PC-9 (cell line): Measurements from ENCODE around the gene ELK3. TPM values are rescaled to one million over a fixed set of nuclear protein-coding genes. Genes with fewer than 3 reads are reported as not detected.
A peak's percentile ranks its signal among the peaks of the same experiment; 100 is the strongest.

ENCODE experiments used
- BruUV-seq: library from RNA; stranded (reverse); fragments of 400-500 nt; replicated peaks from 2 replicates; lab custom pipeline; 2021; lab: Mats Ljungman, UMichigan
- CTCF ChIA-PET: fragments of 300-600 bp; sonication (Branson Sonifier 250); formaldehyde crosslinking; loops from one replicate; lab custom pipeline; 2022; ENCODE audit warnings: antibody characterized with exemption; lab: Charles Lee
- POLR2A ChIA-PET: fragments of 300-600 bp; sonication (Branson Sonifier 250); formaldehyde crosslinking; loops from one replicate; lab custom pipeline; 2022; ENCODE audit warnings: antibody characterized with exemption; ENCODE audit not compliant: unreplicated experiment; lab: Charles Lee
- DNase-seq, 2 experiments: peaks; one replicate each; pipeline versions ENCODE4 v3.0.0 to v3.0.0-alpha.2; 2015 to 2022; ENCODE audit warnings: mixed read lengths in 1 of 2
- H2AFZ ChIP-seq: fragments of 200-600 bp; sonication (generic); 2 replicates; pipeline ENCODE4 v1.8.1; 2017; ENCODE audit warnings: antibody characterized with exemption
- H3F3A ChIP-seq: fragments of 200-600 bp; sonication (generic); 2 replicates; pipeline ENCODE4 v1.8.1; 2017; ENCODE audit warnings: antibody characterized with exemption, mild to moderate bottlenecking, low read depth; ENCODE audit not compliant: insufficient read depth
- H3K27ac ChIP-seq: fragments of 200-600 bp; sonication (generic); 2 replicates; pipeline ENCODE4 v1.6.1; 2016; ENCODE audit warnings: mixed run types
- H3K27me3 ChIP-seq: fragments of 200-600 bp; sonication (generic); 2 replicates; pipeline ENCODE4 v1.6.1; 2016; ENCODE audit warnings: low read depth, mixed run types; ENCODE audit not compliant: insufficient read depth
- H3K36me3 ChIP-seq: fragments of 200-600 bp; sonication (generic); 2 replicates; pipeline ENCODE4 v1.6.1; 2016; ENCODE audit warnings: low read depth, mixed run types
- H3K4me1 ChIP-seq: fragments of 200-600 bp; sonication (generic); replicated peaks from 2 replicates; pipeline ENCODE4 v1.6.1; 2016; ENCODE audit warnings: mixed run types; ENCODE audit not compliant: insufficient read depth
- H3K4me2 ChIP-seq: fragments of 200-600 bp; sonication (generic); 2 replicates; pipeline ENCODE4 v1.6.1; 2017; ENCODE audit warnings: mixed run types
- H3K4me3 ChIP-seq: fragments of 200-600 bp; sonication (generic); 2 replicates; pipeline ENCODE4 v1.6.1; 2016; ENCODE audit warnings: mixed run types
- H3K79me2 ChIP-seq: fragments of 200-600 bp; sonication (generic); 2 replicates; pipeline ENCODE4 v1.6.1; 2017; ENCODE audit warnings: low read depth, mixed run types
- H3K9me2 ChIP-seq: fragments of 200-600 bp; sonication (generic); 2 replicates; pipeline ENCODE4 v1.8.1; 2017; ENCODE audit warnings: mild to moderate bottlenecking; ENCODE audit not compliant: insufficient read depth
- H3K9me3 ChIP-seq: fragments of 200-600 bp; sonication (generic); 2 replicates; pipeline ENCODE4 v1.8.1; 2016; ENCODE audit warnings: low read depth; ENCODE audit not compliant: insufficient read depth
- H4K20me1 ChIP-seq: fragments of 200-600 bp; sonication (generic); 2 replicates; pipeline ENCODE4 v1.8.1; 2017; ENCODE audit not compliant: insufficient read depth
- CTCF ChIP-seq: fragments of 200-600 bp; sonication (generic); conservative IDR thresholded peaks from 2 replicates; pipeline ENCODE4 v1.6.1; 2017; ENCODE audit warnings: mixed run types, antibody characterized with exemption, mild to moderate bottlenecking, moderate library complexity
- EZH2 ChIP-seq: fragments of 200-600 bp; sonication (generic); IDR thresholded peaks from 2 replicates; pipeline ENCODE4 v1.8.0; 2017; ENCODE audit warnings: antibody characterized with exemption, low read depth
- intact Hi-C: fragments of 100-400 bp; cut with micrococcal nuclease; formaldehyde crosslinking; loops from one replicate; pipeline ENCODE4 v1.10.0; 2022; ENCODE audit not compliant: unreplicated experiment
- total RNA-seq: library from RNA; stranded (reverse); gene quantifications from 2 replicates; pipeline ENCODE4 v1.2.3, GENCODE V29; 2021

The ELK3 gene
- total RNA-seq, 1 experiment from 2014 or later, result 52.3 TPM

- TF ChIP-seq EZH2 (no peak), CTCF (no peak)
- ChIA-PET CTCF (no interaction called here), POLR2A (interaction anchor here (0.9 kb wide), 1 partner anchor 1278 kb away, joined by 14 read pairs; no protein-coding TSS in a partner anchor)
- H3K4me3 ChIP-seq, result no peak overlapping the region
- H3K79me2 ChIP-seq, result peaks cover 100% of the 10 kb centered on the region
- H3K27me3 ChIP-seq, result no peaks in the 10 kb centered on the region
- peaks cover 35% of the 10 kb centered on the region for H3F3A ChIP-seq
- peak overlapping the region; percentile 50 for H3K27ac ChIP-seq
- no peaks in the 10 kb centered on the region for H3K9me2 ChIP-seq
- H3K36me3 ChIP-seq, result peaks cover 28% of the 10 kb centered on the region
- peaks cover 19% of the 10 kb centered on the region for H3K4me1 ChIP-seq
- H3K4me2 ChIP-seq, result peak overlapping the region; percentile 2; the same call in 1 of the 2 replicates
- no peaks in the 10 kb centered on the region; the same call in 1 of the 2 replicates for H4K20me1 ChIP-seq
- no peak overlapping the region for H2AFZ ChIP-seq
- peak in 1 of 2 experiments; percentile 72 for DNase-seq
- BruUV-seq, result no TSS peak
- H3K9me3 ChIP-seq, result peaks cover 3% of the 10 kb centered on the region
- intact Hi-C loops, result no loop called here
Measured at GRCh38 chr12:96208346-96208745, 14.2 kb downstream of the ELK3 start.

GRCh38 chr12:96208801-96209549 lies 14.8 kb downstream of the ELK3 start:
- TF ChIP-seq EZH2 (no peak), CTCF (no peak)
- H3K27ac ChIP-seq, result peak overlapping the region; percentile 50; the same call in 1 of the 2 replicates
- ChIA-PET CTCF (no interaction called here), POLR2A (no interaction called here)
- no peaks in the 10 kb centered on the region; the same call in 1 of the 2 replicates for H4K20me1 ChIP-seq
- peaks cover 39% of the 10 kb centered on the region for H3F3A ChIP-seq
- no peak overlapping the region for H2AFZ ChIP-seq
- H3K9me3 ChIP-seq, result no peaks in the 10 kb centered on the region; the same call in 1 of the 2 replicates
- no peak for DNase-seq
- H3K27me3 ChIP-seq, result no peaks in the 10 kb centered on the region
- peaks cover 96% of the 10 kb centered on the region for H3K79me2 ChIP-seq
- peaks cover 23% of the 10 kb centered on the region for H3K36me3 ChIP-seq
- peaks cover 19% of the 10 kb centered on the region for H3K4me1 ChIP-seq
- intact Hi-C loops, result no loop called here
- no peaks in the 10 kb centered on the region for H3K9me2 ChIP-seq
- H3K4me3 ChIP-seq, result no peak overlapping the region
- BruUV-seq, result no TSS peak
- H3K4me2 ChIP-seq, result peak overlapping the region; percentile 2; the same call in 1 of the 2 replicates

- ChIA-PET CTCF (no interaction called here), POLR2A (no interaction called here)
- Histone ChIP-seq H3K79me2 (peaks cover 82% of the 10 kb centered on the region), H3K27ac (no peak overlapping the region), H2AFZ (no peak overlapping the region), H3K36me3 (peaks cover 9% of the 10 kb centered on the region), H3K9me3 (no peaks in the 10 kb centered on the region), H3K4me1 (peaks cover 23% of the 10 kb centered on the region), H3K9me2 (no peaks in the 10 kb centered on the region), H3K27me3 (no peaks in the 10 kb centered on the region), H4K20me1 (no peaks in the 10 kb centered on the region; the same call in 1 of the 2 replicates), H3K4me2 (no peak overlapping the region), H3F3A (peaks cover 45% of the 10 kb centered on the region), H3K4me3 (no peak overlapping the region)
- intact Hi-C loops, result no loop called here
- no peak for TF ChIP-seq EZH2
- no peak for TF ChIP-seq CTCF
- BruUV-seq, result no TSS peak
- no peak for DNase-seq
Measured at GRCh38 chr12:96210376-96211055, 16.3 kb downstream of the ELK3 start.
